H9 (cell line): ENCODE results near the gene CKS1B. TPM values are rescaled to one million over a fixed set of nuclear protein-coding genes. Genes with fewer than 3 reads are reported as not detected.

Experiments
- DNase-seq: peaks from one replicate; pipeline ENCODE4 v3.0.0-alpha.2; 2017
- H2AFZ ChIP-seq: one replicate; pipeline ENCODE4 v1.6.1; 2013; ENCODE audit warnings: mild to moderate bottlenecking, low read length, control low read depth, moderate library complexity
- H2AK5ac ChIP-seq: 2 replicates; pipeline ENCODE4 v1.6.1; 2013; ENCODE audit warnings: low read length, control low read depth, mixed read lengths; ENCODE audit not compliant: insufficient read length
- H2BK120ac ChIP-seq: one replicate; pipeline ENCODE4 v1.6.1; 2013; ENCODE audit warnings: low read depth, mild to moderate bottlenecking, low read length, control low read depth, inconsistent platforms; ENCODE audit not compliant: poor library complexity, severe bottlenecking
- H2BK12ac ChIP-seq: 2 replicates; pipeline ENCODE4 v1.6.1; 2013; ENCODE audit warnings: low read length, control low read depth, mixed read lengths, low read depth; ENCODE audit not compliant: insufficient read length
- H2BK15ac ChIP-seq: 2 replicates; pipeline ENCODE4 v1.6.1; 2013; ENCODE audit warnings: low read depth, low read length, control low read depth
- H2BK20ac ChIP-seq: one replicate; pipeline ENCODE4 v1.6.1; 2013; ENCODE audit warnings: low read depth, mild to moderate bottlenecking, low read length, control low read depth, inconsistent platforms; ENCODE audit not compliant: poor library complexity, severe bottlenecking
- H2BK5ac ChIP-seq: 2 replicates; pipeline ENCODE4 v1.6.1; 2013; ENCODE audit warnings: low read length, control low read depth, mixed read lengths; ENCODE audit not compliant: insufficient read length
- H3K14ac ChIP-seq: 2 replicates; pipeline ENCODE4 v1.6.1; 2013; ENCODE audit warnings: low read length, control low read depth; ENCODE audit not compliant: insufficient read depth
- H3K18ac ChIP-seq: 2 replicates; pipeline ENCODE4 v1.6.1; 2013; ENCODE audit warnings: low read depth, mild to moderate bottlenecking, mixed read lengths, low read length, control low read depth; ENCODE audit not compliant: insufficient read length
- H3K23ac ChIP-seq: 2 replicates; pipeline ENCODE4 v1.6.1; 2013; ENCODE audit warnings: low read length, control low read depth, mixed read lengths, low read depth; ENCODE audit not compliant: insufficient read length
- H3K23me2 ChIP-seq: 2 replicates; pipeline ENCODE4 v1.6.1; 2013; ENCODE audit warnings: low read depth, mild to moderate bottlenecking, mixed read lengths, low read length, control low read depth; ENCODE audit not compliant: insufficient read length, poor library complexity, severe bottlenecking
- H3K27ac ChIP-seq: 2 replicates; pipeline ENCODE4 v1.5.1; 2013; ENCODE audit warnings: low read length, control low read depth, mixed read lengths, low read depth; ENCODE audit not compliant: insufficient read length
- H3K27me3 ChIP-seq: 2 replicates; pipeline ENCODE4 v1.6.1; 2013; ENCODE audit warnings: low read length, control low read depth, inconsistent platforms; ENCODE audit not compliant: insufficient read depth
- H3K4ac ChIP-seq: 2 replicates; pipeline ENCODE4 v1.6.1; 2013; ENCODE audit warnings: low read depth, mild to moderate bottlenecking, control low read depth, inconsistent platforms, low read length, moderate library complexity
- H3K4me1 ChIP-seq: 2 replicates; pipeline ENCODE4 v1.6.1; 2013; ENCODE audit warnings: low read length, control low read depth, inconsistent platforms; ENCODE audit not compliant: insufficient read depth
- H3K4me2 ChIP-seq: 2 replicates; pipeline ENCODE4 v1.6.1; 2013; ENCODE audit warnings: low read length, control low read depth, mixed read lengths; ENCODE audit not compliant: insufficient read length, insufficient read depth
- H3K56ac ChIP-seq: 2 replicates; pipeline ENCODE4 v1.6.1; 2013; ENCODE audit warnings: low read depth, mild to moderate bottlenecking, mixed read lengths, low read length, control low read depth; ENCODE audit not compliant: insufficient read length
- H3K79me1 ChIP-seq: 2 replicates; pipeline ENCODE4 v1.6.1; 2013; ENCODE audit warnings: low read depth, mild to moderate bottlenecking, moderate library complexity, low read length, control low read depth, inconsistent platforms; ENCODE audit not compliant: insufficient read depth, poor library complexity, severe bottlenecking
- H3K79me2 ChIP-seq: 2 replicates; pipeline ENCODE4 v1.6.1; 2013; ENCODE audit warnings: low read length, control low read depth, inconsistent platforms; ENCODE audit not compliant: insufficient read depth
- H3K9ac ChIP-seq: 2 replicates; pipeline ENCODE4 v1.6.1; 2013; ENCODE audit warnings: low read length, control low read depth, mixed read lengths; ENCODE audit not compliant: insufficient read length; ENCODE audit errors: extremely low read depth
- H3K9me3 ChIP-seq: one replicate; pipeline ENCODE4 v1.6.1; 2013; ENCODE audit warnings: low read depth, low read length, inconsistent platforms; ENCODE audit not compliant: control insufficient read depth
- H3T11ph ChIP-seq: one replicate; pipeline ENCODE4 v1.6.1; 2013; ENCODE audit warnings: mild to moderate bottlenecking, low read length, control low read depth, inconsistent platforms
- H4K20me1 ChIP-seq: one replicate; pipeline ENCODE4 v1.6.1; 2013; ENCODE audit not compliant: control insufficient read depth, insufficient read length, insufficient read depth
- H4K5ac ChIP-seq: 2 replicates; pipeline ENCODE4 v1.6.1; 2013; ENCODE audit warnings: low read depth, mild to moderate bottlenecking, mixed read lengths, low read length, control low read depth; ENCODE audit not compliant: insufficient read length
- H4K8ac ChIP-seq: replicated peaks from 2 replicates; pipeline ENCODE4 v1.6.1; 2013; ENCODE audit warnings: low read length, control low read depth, mixed read lengths, low read depth; ENCODE audit not compliant: insufficient read length
- H4K91ac ChIP-seq: 2 replicates; pipeline ENCODE4 v1.6.1; 2013; ENCODE audit warnings: low read depth, mild to moderate bottlenecking, moderate library complexity, mixed read lengths, low read length, control low read depth; ENCODE audit not compliant: insufficient read length
- H3K27ac Mint-ChIP-seq, 3 experiments: 2 replicates in 2 of 3; 3 replicates in 1 of 3; pipeline ENCODE4 v1.8.0; 2020 to 2021; ENCODE audit warnings: mixed read lengths in 3 of 3, mild to moderate bottlenecking in 1 of 3, moderate library complexity in 1 of 3
- H3K27me3 Mint-ChIP-seq: 2 replicates; pipeline ENCODE4 v1.8.0; 2021; ENCODE audit warnings: low read depth, mild to moderate bottlenecking, moderate library complexity, mixed read lengths
- H3K36me3 Mint-ChIP-seq, 3 experiments: 2 replicates in 2 of 3; 3 replicates in 1 of 3; pipeline ENCODE4 v1.8.0; 2020 to 2021; ENCODE audit warnings: low read depth in 3 of 3, mixed read lengths in 3 of 3; ENCODE audit not compliant: insufficient read depth in 1 of 3
- H3K4me1 Mint-ChIP-seq, 2 experiments: 2 replicates each; pipeline ENCODE4 v1.8.0; 2020; ENCODE audit warnings: mixed read lengths in 2 of 2
- H3K4me3 Mint-ChIP-seq, 2 experiments: 2 replicates in 1 of 2; 3 replicates in 1 of 2; pipeline ENCODE4 v1.8.0; 2020 to 2021; ENCODE audit warnings: mild to moderate bottlenecking in 2 of 2, mixed read lengths in 2 of 2, moderate library complexity in 1 of 2
- H3K9me3 Mint-ChIP-seq, 2 experiments: 2 replicates in 1 of 2; 3 replicates in 1 of 2; pipeline ENCODE4 v1.8.0; 2020; ENCODE audit warnings: mild to moderate bottlenecking in 2 of 2, mixed read lengths in 2 of 2, moderate library complexity in 1 of 2
- CTCF ChIP-seq: fragments of 200-600 bp; sonication (generic); conservative IDR thresholded peaks from 3 replicates; pipeline ENCODE4 v1.8.0; 2021; ENCODE audit warnings: antibody characterized with exemption, mild to moderate bottlenecking
- WGBS: extraction: QIAGEN DNeasy Blood & Tissue Kit; methylation state at CpG from one replicate; pipeline ENCODE4 v1.1.7; 2013; ENCODE audit warnings: missing lambda C conversion rate, low lambda C conversion rate, mixed read lengths; ENCODE audit not compliant: insufficient read length; ENCODE audit errors: extremely low coverage; 5-methylcytosine and 5-hydroxymethylcytosine counted together
- total RNA-seq: library from RNA; stranded (reverse); gene quantifications from 2 replicates; pipeline ENCODE4 v1.2.1, GENCODE V29; 2021

Gene CKS1B
- total RNA-seq, 1 experiment from 2014 or later, result 279 TPM

GRCh38 chr1:154993572-154994268, 19.2 kb downstream of the CKS1B start, which contains the start of gene LENEP:
Gene LENEP (plus strand): TSS chr1:154993586. CDS start chr1:154993608, 22 bp downstream.
- Histone ChIP-seq H2BK5ac (no peak within 1 kb of the TSS), H4K91ac (no peak within 1 kb of the TSS), H3K79me1 (no peaks in the 10 kb centered on the region), H3K27ac (no peak within 1 kb of the TSS), H3K4ac (no peak within 1 kb of the TSS), H2BK15ac (no peak within 1 kb of the TSS), H3K9me3 (no peaks in the 10 kb centered on the region), H3K79me2 (no peaks in the 10 kb centered on the region), H2AK5ac (no peak within 1 kb of the TSS), H4K20me1 (no peaks in the 10 kb centered on the region), H3T11ph (no peak within 1 kb of the TSS), H3K56ac (no peak within 1 kb of the TSS), H3K23ac (no peak within 1 kb of the TSS), H3K27me3 (no peaks in the 10 kb centered on the region), H3K18ac (peak within 1 kb of the TSS; percentile 15), H3K14ac (no peak within 1 kb of the TSS; the same call in 1 of the 2 replicates), H4K8ac (no peak within 1 kb of the TSS), H2BK120ac (no peak within 1 kb of the TSS), H3K4me2 (no peak within 1 kb of the TSS), H4K5ac (no peak within 1 kb of the TSS), H3K4me1 (no peaks in the 10 kb centered on the region; the same call in 1 of the 2 replicates), H2AFZ (no peak within 1 kb of the TSS), H2BK20ac (no peak within 1 kb of the TSS), H3K9ac (no peak within 1 kb of the TSS), H2BK12ac (peak within 1 kb of the TSS; percentile 16), H3K23me2 (no peaks in the 10 kb centered on the region)
- TF ChIP-seq CTCF, result no peak
- H3K36me3 Mint-ChIP-seq, result peaks cover 16 to 28% (median 25%) of the 10 kb centered on the region in 3 experiments; a peak in 6 of 7 replicates
- peak; percentile 20 for DNase-seq
- peaks cover 6 to 20% of the 10 kb centered on the region in 2 experiments for H3K4me1 Mint-ChIP-seq
- no peak within 1 kb of the TSS; a peak in 1 of 5 replicates for H3K4me3 Mint-ChIP-seq
- WGBS, result no CpG with 5 or more reads among the region's 8 CpGs
- H3K27me3 Mint-ChIP-seq, result peaks cover 3% of the 10 kb centered on the region
- no peaks in the 10 kb centered on the region; a peak in 1 of 5 replicates for H3K9me3 Mint-ChIP-seq
- peak within 1 kb of the TSS; percentile 53 to 80 (median 65); a peak in 5 of 7 replicates for H3K27ac Mint-ChIP-seq
